B cell (primary cell): ENCODE results near the gene EPAS1. TPM values are rescaled to one million over a fixed set of nuclear protein-coding genes. Genes with fewer than 3 reads are reported as not detected.

Experiments used
- ATAC-seq: fragments of 200-7000 bp; cut with Tn5 transposase; one replicate; pipeline ENCODE4 v1.10.0; 2021; ENCODE audit warnings: low read depth, mild to moderate bottlenecking, moderate number of reproducible peaks, moderate library complexity
- CTCF ChIA-PET: fragments of 350-600 bp; sonication (Branson Sonifier 250); formaldehyde crosslinking; loops from one replicate; lab custom pipeline; 2021; ENCODE audit warnings: antibody characterized with exemption, inconsistent platforms; lab: Charles Lee
- POLR2A ChIA-PET: fragments of 350-600 bp; sonication (Branson Sonifier 250); formaldehyde crosslinking; loops from one replicate; lab custom pipeline; 2021; ENCODE audit warnings: antibody characterized with exemption; lab: Charles Lee
- DNase-seq: peaks from one replicate; pipeline ENCODE4 v3.0.0; 2013
- H2AFZ ChIP-seq: 2 replicates; pipeline ENCODE4 v1.6.1; 2012; ENCODE audit warnings: mild to moderate bottlenecking, low read depth, low read length; ENCODE audit not compliant: insufficient read depth, poor library complexity, severe bottlenecking
- H3K27ac ChIP-seq, 2 donors: 1 replicate in 1 of 2; 2 replicates in 1 of 2; pipeline ENCODE4 v1.5.1; 2012 to 2013; ENCODE audit warnings: low read length in 2 of 2, mild to moderate bottlenecking in 2 of 2, moderate library complexity in 1 of 2
- H3K27me3 ChIP-seq, 4 experiments: fragments of 200-600 bp in 1 of 4; sonication (generic) in 1 of 4; replicated peaks in 1 of 4; 1 replicate in 2 of 4; 2 replicates in 2 of 4; pipeline versions ENCODE4 v1.6.1 to v1.7.0; 2013 to 2016; ENCODE audit warnings: low read length in 3 of 4, mild to moderate bottlenecking in 2 of 4, mixed read lengths in 1 of 4, moderate library complexity in 1 of 4; ENCODE audit not compliant: insufficient read depth in 4 of 4, control insufficient read depth in 3 of 4; ENCODE audit errors: control extremely low read depth in 1 of 4
- H3K36me3 ChIP-seq, 2 experiments: replicated peaks in 1 of 2; 1 replicate in 1 of 2; 2 replicates in 1 of 2; pipeline versions ENCODE4 v1.6.1 to v1.7.1; 2013; ENCODE audit warnings: low read length in 1 of 2; ENCODE audit not compliant: insufficient read depth in 2 of 2, control insufficient read depth in 1 of 2; ENCODE audit errors: control extremely low read depth in 1 of 2, extremely low read depth in 1 of 2
- H3K4me1 ChIP-seq, 2 donors: fragments of 200-600 bp in 1 of 2; sonication (generic) in 1 of 2; 1 replicate in 1 of 2; 2 replicates in 1 of 2; pipeline versions ENCODE4 v1.5.1 to v1.6.1; 2013 to 2017; ENCODE audit warnings: low read length in 2 of 2; ENCODE audit not compliant: control insufficient read depth in 2 of 2, insufficient read depth in 2 of 2
- H3K4me2 ChIP-seq: replicated peaks from 2 replicates; pipeline ENCODE3; 2012; ENCODE audit warnings: mild to moderate bottlenecking, low read depth, low read length; ENCODE audit not compliant: poor library complexity, severe bottlenecking
- H3K4me3 ChIP-seq, 5 experiments: fragments of 200-600 bp in 1 of 5; sonication (generic) in 1 of 5; 1 replicate in 3 of 5; 2 replicates in 2 of 5; pipeline versions ENCODE4 v1.5.1 to v1.7.0; 2011 to 2016; ENCODE audit warnings: low read length in 4 of 5, mild to moderate bottlenecking in 4 of 5, low read depth in 2 of 5, control low read depth in 1 of 5, moderate library complexity in 1 of 5; ENCODE audit not compliant: insufficient read depth in 1 of 5; ENCODE audit errors: control extremely low read depth in 1 of 5, extremely low read depth in 1 of 5
- H3K79me2 ChIP-seq: fragments of 200-600 bp; sonication (generic); one replicate; pipeline ENCODE4 v1.6.0; 2016; ENCODE audit warnings: low read length; ENCODE audit not compliant: control insufficient read depth, insufficient read depth
- H3K9ac ChIP-seq: fragments of 200-600 bp; sonication (generic); 2 replicates; pipeline ENCODE4 v1.6.1; 2017; ENCODE audit warnings: mild to moderate bottlenecking, low read length, moderate library complexity
- H3K9me3 ChIP-seq, 3 donors: one replicate each; pipeline versions ENCODE4 v1.6.1 to v1.7.1; 2013; ENCODE audit warnings: low read length in 2 of 3; ENCODE audit not compliant: control insufficient read depth in 2 of 3, insufficient read depth in 1 of 3; ENCODE audit errors: control extremely low read depth in 1 of 3
- H4K20me1 ChIP-seq: 2 replicates; pipeline ENCODE4 v1.6.0; 2012; ENCODE audit warnings: mild to moderate bottlenecking, low read length; ENCODE audit not compliant: insufficient read depth, control insufficient read depth, poor library complexity, severe bottlenecking
- H3K27ac Mint-ChIP-seq: one replicate; pipeline ENCODE4 v1.8.0; 2021; ENCODE audit warnings: mixed read lengths
- H3K27me3 Mint-ChIP-seq: one replicate; pipeline ENCODE4 v1.8.0; 2021; ENCODE audit warnings: mixed read lengths
- H3K4me1 Mint-ChIP-seq: one replicate; pipeline ENCODE4 v1.8.0; 2021; ENCODE audit warnings: mixed read lengths
- H3K4me3 Mint-ChIP-seq: one replicate; pipeline ENCODE4 v1.8.0; 2021; ENCODE audit warnings: mixed read lengths
- H3K9me3 Mint-ChIP-seq: one replicate; pipeline ENCODE4 v1.8.0; 2022; ENCODE audit warnings: mixed read lengths; ENCODE audit not compliant: insufficient read depth
- EZH2 ChIP-seq: IDR thresholded peaks from 2 replicates; pipeline ENCODE4 v1.6.1; 2012; ENCODE audit warnings: borderline replicate concordance, low read depth, mild to moderate bottlenecking, moderate library complexity, low read length; ENCODE audit not compliant: insufficient read depth, poor library complexity, severe bottlenecking
- WGBS: methylation state at CpG from one replicate; pipeline ENCODE4 v1.1.5; 2013; ENCODE audit warnings: missing lambda C conversion rate; ENCODE audit not compliant: insufficient coverage; 5-methylcytosine and 5-hydroxymethylcytosine counted together
- intact Hi-C: fragments of 100-400 bp; cut with micrococcal nuclease; formaldehyde crosslinking; loops from one replicate; pipeline ENCODE4 v1.10.0; 2022
- polyA plus RNA-seq: library from polyadenylated mRNA; depleted of rRNA; stranded (reverse); fragments of >200 nt; gene quantifications from 2 replicates; pipeline ENCODE4 v1.2.3, GENCODE V29; 2012
- total RNA-seq, 2 donors: library from RNA; stranded (reverse); fragments of 120-200 nt in 1 of 2; gene quantifications; 1 replicate in 1 of 2; 2 replicates in 1 of 2; pipeline versions ENCODE4 v1.2.3 to v1.2.4, GENCODE V29; 2013 to 2022
- TF ChIP-seq, protein P1 (sequence below): fragments of 200-600 bp; IDR thresholded peaks from one replicate; pipeline ENCODE4 v1.8.0; 2022; ENCODE audit warnings: antibody characterized with exemption, mild to moderate bottlenecking

Gene EPAS1
- total and polyA plus RNA-seq, 2 donors (not counting 1 experiment from before 2014, with no cell fraction given), result 0.06 to 0.37 TPM

DNA sequence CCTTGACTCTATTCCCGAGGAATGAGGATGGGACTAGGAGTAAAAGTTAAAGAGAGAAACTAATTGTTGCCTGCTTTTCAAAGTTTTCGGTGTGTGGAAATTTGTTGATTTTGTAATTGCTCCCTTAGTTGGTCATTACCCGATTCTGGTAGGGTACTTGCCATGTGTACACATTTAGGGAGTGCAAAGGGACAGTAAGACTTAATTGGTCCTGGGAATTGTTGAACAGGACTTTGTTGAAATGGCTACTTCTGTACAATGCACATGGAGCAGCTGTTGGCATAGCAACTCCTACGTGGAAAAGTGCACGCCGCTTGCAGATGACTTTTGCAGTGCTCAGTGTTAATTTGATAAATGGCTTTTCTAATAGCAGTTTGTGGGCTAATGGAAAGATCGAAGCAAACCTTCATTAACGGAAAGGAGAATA lies 22.9 kb downstream of the EPAS1 start:
- no peaks in the 10 kb centered on the region for H3K9me3 ChIP-seq
- ATAC-seq, result no peak
- H3K27me3 ChIP-seq, result peaks cover 0 to 8% (median 3%) of the 10 kb centered on the region in 4 experiments
- Mint-ChIP-seq H3K27me3 (peaks cover 14% of the 10 kb centered on the region), H3K9me3 (no peaks in the 10 kb centered on the region), H3K4me3 (no peak overlapping the region), H3K27ac (no peak overlapping the region), H3K4me1 (no peaks in the 10 kb centered on the region)
- no peak for DNase-seq
- no peak overlapping the region for H3K4me2 ChIP-seq
- no peak overlapping the region for H2AFZ ChIP-seq
- H3K4me3 ChIP-seq, result no peak overlapping the region
- WGBS, result 96% methylated on average over 7 of the region's 8 CpGs
- no peak overlapping the region for H3K9ac ChIP-seq
- H3K36me3 ChIP-seq, result no peaks in the 10 kb centered on the region
- no peaks in the 10 kb centered on the region for H3K79me2 ChIP-seq
- no peak for TF ChIP-seq EZH2
- TF ChIP-seq, protein P1, sequence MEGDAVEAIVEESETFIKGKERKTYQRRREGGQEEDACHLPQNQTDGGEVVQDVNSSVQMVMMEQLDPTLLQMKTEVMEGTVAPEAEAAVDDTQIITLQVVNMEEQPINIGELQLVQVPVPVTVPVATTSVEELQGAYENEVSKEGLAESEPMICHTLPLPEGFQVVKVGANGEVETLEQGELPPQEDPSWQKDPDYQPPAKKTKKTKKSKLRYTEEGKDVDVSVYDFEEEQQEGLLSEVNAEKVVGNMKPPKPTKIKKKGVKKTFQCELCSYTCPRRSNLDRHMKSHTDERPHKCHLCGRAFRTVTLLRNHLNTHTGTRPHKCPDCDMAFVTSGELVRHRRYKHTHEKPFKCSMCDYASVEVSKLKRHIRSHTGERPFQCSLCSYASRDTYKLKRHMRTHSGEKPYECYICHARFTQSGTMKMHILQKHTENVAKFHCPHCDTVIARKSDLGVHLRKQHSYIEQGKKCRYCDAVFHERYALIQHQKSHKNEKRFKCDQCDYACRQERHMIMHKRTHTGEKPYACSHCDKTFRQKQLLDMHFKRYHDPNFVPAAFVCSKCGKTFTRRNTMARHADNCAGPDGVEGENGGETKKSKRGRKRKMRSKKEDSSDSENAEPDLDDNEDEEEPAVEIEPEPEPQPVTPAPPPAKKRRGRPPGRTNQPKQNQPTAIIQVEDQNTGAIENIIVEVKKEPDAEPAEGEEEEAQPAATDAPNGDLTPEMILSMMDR, result no peak
- H4K20me1 ChIP-seq, result no peaks in the 10 kb centered on the region
- POLR2A ChIA-PET, result no interaction called here
- CTCF ChIA-PET, result no interaction called here
- H3K27ac ChIP-seq, result no peak overlapping the region
- intact Hi-C loops, result no loop called here
- no peaks in the 10 kb centered on the region for H3K4me1 ChIP-seq

DNA sequence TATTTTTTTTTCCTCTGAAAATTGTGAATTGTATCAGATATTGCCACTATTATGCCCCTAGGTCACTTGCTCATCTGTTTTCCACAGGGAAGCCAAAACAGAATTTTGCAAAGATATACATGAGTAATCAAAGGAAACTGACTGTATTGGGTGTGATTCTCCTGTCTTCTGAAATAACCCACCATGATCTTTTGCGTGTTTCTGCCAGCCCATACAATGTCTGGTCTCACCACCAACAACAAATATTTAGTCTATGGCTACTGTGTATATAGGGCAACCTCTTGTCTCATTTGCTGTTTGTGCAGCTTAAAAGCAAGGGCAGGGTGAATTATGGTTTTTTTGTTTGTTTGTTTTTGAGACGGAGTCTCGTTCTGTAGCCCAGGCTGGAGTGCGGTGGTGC lies 26.5 kb downstream of the EPAS1 start:
- Histone ChIP-seq H4K20me1 (no peaks in the 10 kb centered on the region), H3K27ac (no peak overlapping the region), H3K4me3 (no peak overlapping the region), H3K79me2 (no peaks in the 10 kb centered on the region), H3K4me2 (no peak overlapping the region), H3K9me3 (no peaks in the 10 kb centered on the region), H3K36me3 (no peaks in the 10 kb centered on the region), H3K27me3 (peaks cover 0 to 8% (median 4%) of the 10 kb centered on the region in 4 experiments), H3K9ac (no peak overlapping the region), H2AFZ (no peak overlapping the region), H3K4me1 (no peaks in the 10 kb centered on the region)
- intact Hi-C loops, result no loop called here
- ChIA-PET CTCF (no interaction called here), POLR2A (no interaction called here)
- Mint-ChIP-seq H3K27me3 (peaks cover 20% of the 10 kb centered on the region), H3K27ac (no peak overlapping the region), H3K4me1 (no peaks in the 10 kb centered on the region), H3K9me3 (no peaks in the 10 kb centered on the region), H3K4me3 (no peak overlapping the region)
- no peak for TF ChIP-seq EZH2
- TF ChIP-seq, protein P1, result no peak
- DNase-seq (no peak), ATAC-seq (no peak)
- 100% methylated on average over 2 of the region's 4 CpGs for WGBS
